Parathyroid adenoma (tissue), 2 donors: Measurements from ENCODE around the gene SEMA3B.
A peak's percentile ranks its signal among the peaks of the same experiment; 100 is the strongest.

Source experiments
- H2AFZ ChIP-seq: fragments of 300-600 bp; sonication (generic); one replicate; pipeline ENCODE4 v1.7.0; 2017; ENCODE audit warnings: antibody characterized with exemption, mild to moderate bottlenecking
- H3K27ac ChIP-seq: fragments of 300-600 bp; sonication (generic); one replicate; pipeline ENCODE4 v1.7.0; 2017
- H3K27me3 ChIP-seq: fragments of 300-600 bp; sonication (generic); one replicate; pipeline ENCODE4 v1.7.0; 2017; ENCODE audit warnings: low read length; ENCODE audit not compliant: control insufficient read depth, insufficient read depth
- H3K36me3 ChIP-seq: fragments of 300-600 bp; sonication (generic); one replicate; pipeline ENCODE4 v1.7.0; 2017; ENCODE audit warnings: low read length; ENCODE audit not compliant: control insufficient read depth, insufficient read depth
- H3K4me1 ChIP-seq: fragments of 300-600 bp; sonication (generic); one replicate; pipeline ENCODE4 v1.7.0; 2017; ENCODE audit warnings: control low read depth
- H3K4me2 ChIP-seq: fragments of 300-600 bp; sonication (generic); one replicate; pipeline ENCODE4 v1.7.0; 2017; ENCODE audit warnings: low read length
- H3K4me3 ChIP-seq: fragments of 300-600 bp; sonication (generic); one replicate; pipeline ENCODE4 v1.7.0; 2017; ENCODE audit warnings: low read depth, low read length
- H3K79me2 ChIP-seq: fragments of 300-600 bp; sonication (generic); one replicate; pipeline ENCODE4 v1.7.0; 2017; ENCODE audit warnings: control low read depth
- H3K9ac ChIP-seq: fragments of 300-600 bp; sonication (generic); one replicate; pipeline ENCODE4 v1.7.0; 2017; ENCODE audit warnings: mild to moderate bottlenecking
- H3K9me3 ChIP-seq: fragments of 300-600 bp; sonication (generic); one replicate; pipeline ENCODE4 v1.7.0; 2017; ENCODE audit warnings: low read length; ENCODE audit not compliant: control insufficient read depth
- CTCF ChIP-seq: fragments of 300-600 bp; sonication (generic); IDR thresholded peaks from one replicate; pipeline ENCODE4 v1.7.0; 2017; ENCODE audit warnings: antibody characterized with exemption, mild to moderate bottlenecking
- donor health status: primary hyperparathyroidism.

SEMA3B gene

GRCh38 chr3:50264383-50264963, 4.5 kb upstream of the SEMA3B start:
- peak overlapping the region; percentile 63 for H2AFZ ChIP-seq
- H3K27me3 ChIP-seq = no peaks in the 10 kb centered on the region
- no peak for TF ChIP-seq CTCF
- H3K27ac ChIP-seq = peak overlapping the region; percentile 98
- H3K9ac ChIP-seq = no peak overlapping the region
- H3K79me2 ChIP-seq = no peaks in the 10 kb centered on the region
- no peaks in the 10 kb centered on the region for H3K9me3 ChIP-seq
- H3K4me3 ChIP-seq = no peak overlapping the region
- H3K4me2 ChIP-seq = peak overlapping the region; percentile 45
- H3K4me1 ChIP-seq = peaks cover 66% of the 10 kb centered on the region
- no peaks in the 10 kb centered on the region for H3K36me3 ChIP-seq

GRCh38 chr3:50264964-50265485, 3.9 kb upstream of the SEMA3B start:
- peak overlapping the region; percentile 63 for H2AFZ ChIP-seq
- no peaks in the 10 kb centered on the region for H3K27me3 ChIP-seq
- TF ChIP-seq CTCF = no peak
- no peaks in the 10 kb centered on the region for H3K36me3 ChIP-seq
- H3K27ac ChIP-seq = peak overlapping the region; percentile 98
- H3K4me3 ChIP-seq = no peak overlapping the region
- H3K4me2 ChIP-seq = peak overlapping the region; percentile 13
- H3K4me1 ChIP-seq = peaks cover 68% of the 10 kb centered on the region
- H3K79me2 ChIP-seq = no peaks in the 10 kb centered on the region
- no peaks in the 10 kb centered on the region for H3K9me3 ChIP-seq
- H3K9ac ChIP-seq = no peak overlapping the region

- H3K4me3 ChIP-seq = no peak overlapping the region
- no peaks in the 10 kb centered on the region for H3K27me3 ChIP-seq
- H3K4me2 ChIP-seq = peak overlapping the region; percentile 13
- H3K9ac ChIP-seq = no peak overlapping the region
- H3K4me1 ChIP-seq = peaks cover 71% of the 10 kb centered on the region
- peaks cover 1% of the 10 kb centered on the region for H3K79me2 ChIP-seq
- H3K9me3 ChIP-seq = no peaks in the 10 kb centered on the region
- peak overlapping the region; percentile 98 for H3K27ac ChIP-seq
- no peak overlapping the region for H2AFZ ChIP-seq
- TF ChIP-seq CTCF = no peak
- H3K36me3 ChIP-seq = no peaks in the 10 kb centered on the region
These were observed 3.4 kb upstream of the SEMA3B start for GRCh38 chr3:50265571-50265970.

GRCh38 chr3:50266017-50266416, 2.9 kb upstream of the SEMA3B start:
- Histone ChIP-seq H3K9ac (no peak overlapping the region), H3K4me3 (no peak overlapping the region)

More at GRCh38 chr3:50266017-50266416, 2.9 kb upstream of the SEMA3B start:
- Histone ChIP-seq H3K79me2 (peaks cover 4% of the 10 kb centered on the region), H2AFZ (no peak overlapping the region), H3K36me3 (no peaks in the 10 kb centered on the region), H3K4me1 (peaks cover 71% of the 10 kb centered on the region), H3K4me2 (peak overlapping the region; percentile 73), H3K9me3 (no peaks in the 10 kb centered on the region), H3K27ac (peak overlapping the region; percentile 98), H3K27me3 (no peaks in the 10 kb centered on the region)
- no peak for TF ChIP-seq CTCF
